PC-9 (cell line): ENCODE data around the gene FMNL1. TPM values are rescaled to one million over a fixed set of nuclear protein-coding genes. Genes with fewer than 3 reads are reported as not detected.

ENCODE experiments used
- BruUV-seq: library from RNA; stranded (reverse); fragments of 400-500 nt; replicated peaks from 2 replicates; lab custom pipeline; 2021; lab: Mats Ljungman, UMichigan
- CTCF ChIA-PET: fragments of 300-600 bp; sonication (Branson Sonifier 250); formaldehyde crosslinking; loops from one replicate; lab custom pipeline; 2022; ENCODE audit warnings: antibody characterized with exemption; lab: Charles Lee
- POLR2A ChIA-PET: fragments of 300-600 bp; sonication (Branson Sonifier 250); formaldehyde crosslinking; loops from one replicate; lab custom pipeline; 2022; ENCODE audit warnings: antibody characterized with exemption; ENCODE audit not compliant: unreplicated experiment; lab: Charles Lee
- DNase-seq, 2 experiments: peaks; one replicate each; pipeline versions ENCODE4 v3.0.0 to v3.0.0-alpha.2; 2015 to 2022; ENCODE audit warnings: mixed read lengths in 1 of 2
- H2AFZ ChIP-seq: fragments of 200-600 bp; sonication (generic); 2 replicates; pipeline ENCODE4 v1.8.1; 2017; ENCODE audit warnings: antibody characterized with exemption
- H3F3A ChIP-seq: fragments of 200-600 bp; sonication (generic); 2 replicates; pipeline ENCODE4 v1.8.1; 2017; ENCODE audit warnings: antibody characterized with exemption, mild to moderate bottlenecking, low read depth; ENCODE audit not compliant: insufficient read depth
- H3K27ac ChIP-seq: fragments of 200-600 bp; sonication (generic); 2 replicates; pipeline ENCODE4 v1.6.1; 2016; ENCODE audit warnings: mixed run types
- H3K27me3 ChIP-seq: fragments of 200-600 bp; sonication (generic); 2 replicates; pipeline ENCODE4 v1.6.1; 2016; ENCODE audit warnings: low read depth, mixed run types; ENCODE audit not compliant: insufficient read depth
- H3K36me3 ChIP-seq: fragments of 200-600 bp; sonication (generic); 2 replicates; pipeline ENCODE4 v1.6.1; 2016; ENCODE audit warnings: low read depth, mixed run types
- H3K4me1 ChIP-seq: fragments of 200-600 bp; sonication (generic); replicated peaks from 2 replicates; pipeline ENCODE4 v1.6.1; 2016; ENCODE audit warnings: mixed run types; ENCODE audit not compliant: insufficient read depth
- H3K4me2 ChIP-seq: fragments of 200-600 bp; sonication (generic); 2 replicates; pipeline ENCODE4 v1.6.1; 2017; ENCODE audit warnings: mixed run types
- H3K4me3 ChIP-seq: fragments of 200-600 bp; sonication (generic); 2 replicates; pipeline ENCODE4 v1.6.1; 2016; ENCODE audit warnings: mixed run types
- H3K79me2 ChIP-seq: fragments of 200-600 bp; sonication (generic); 2 replicates; pipeline ENCODE4 v1.6.1; 2017; ENCODE audit warnings: low read depth, mixed run types
- H3K9me2 ChIP-seq: fragments of 200-600 bp; sonication (generic); 2 replicates; pipeline ENCODE4 v1.8.1; 2017; ENCODE audit warnings: mild to moderate bottlenecking; ENCODE audit not compliant: insufficient read depth
- H3K9me3 ChIP-seq: fragments of 200-600 bp; sonication (generic); 2 replicates; pipeline ENCODE4 v1.8.1; 2016; ENCODE audit warnings: low read depth; ENCODE audit not compliant: insufficient read depth
- H4K20me1 ChIP-seq: fragments of 200-600 bp; sonication (generic); 2 replicates; pipeline ENCODE4 v1.8.1; 2017; ENCODE audit not compliant: insufficient read depth
- EZH2 ChIP-seq: fragments of 200-600 bp; sonication (generic); IDR thresholded peaks from 2 replicates; pipeline ENCODE4 v1.8.0; 2017; ENCODE audit warnings: antibody characterized with exemption, low read depth
- intact Hi-C: fragments of 100-400 bp; cut with micrococcal nuclease; formaldehyde crosslinking; loops from one replicate; pipeline ENCODE4 v1.10.0; 2022; ENCODE audit not compliant: unreplicated experiment
- total RNA-seq: library from RNA; stranded (reverse); gene quantifications from 2 replicates; pipeline ENCODE4 v1.2.3, GENCODE V29; 2021
- TF ChIP-seq, protein P1 (sequence below): fragments of 200-600 bp; sonication (generic); conservative IDR thresholded peaks from 2 replicates; pipeline ENCODE4 v1.6.1; 2017; ENCODE audit warnings: mixed run types, antibody characterized with exemption, mild to moderate bottlenecking, moderate library complexity

FMNL1 gene
- total RNA-seq, 1 experiment from 2014 or later, result 12.9 TPM

DNA sequence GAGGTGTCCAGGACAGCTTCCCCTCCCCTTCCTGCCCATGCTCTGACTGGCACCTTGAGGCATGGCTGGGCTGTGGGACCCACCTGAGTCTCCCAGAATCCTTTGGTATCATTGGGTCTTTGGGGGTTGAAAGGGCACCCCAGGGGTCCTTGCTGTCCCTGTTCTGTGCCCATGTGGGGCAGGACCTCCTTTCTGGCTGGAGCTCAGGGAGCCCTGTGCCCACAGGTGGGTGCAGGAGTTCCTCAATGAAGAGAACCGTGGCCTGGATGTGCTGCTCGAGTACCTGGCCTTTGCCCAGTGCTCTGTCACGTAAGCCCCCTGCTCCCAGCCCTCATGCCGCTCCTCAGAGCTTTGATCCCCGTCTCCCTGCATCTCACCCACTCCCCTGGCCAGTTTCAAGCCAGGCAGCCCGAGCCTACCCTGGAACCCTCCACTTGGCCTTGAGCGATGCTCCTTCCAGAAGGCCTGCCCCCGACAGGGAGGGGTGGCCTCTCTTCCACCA lies 11.8 kb downstream of the FMNL1 start:
- H3K4me1 ChIP-seq, result peaks cover 34% of the 10 kb centered on the region
- no peaks in the 10 kb centered on the region for H3K36me3 ChIP-seq
- ChIA-PET POLR2A (no interaction called here), CTCF (no interaction called here)
- H3K9me2 ChIP-seq, result no peaks in the 10 kb centered on the region
- no peak for TF ChIP-seq EZH2
- TF ChIP-seq, protein P1, sequence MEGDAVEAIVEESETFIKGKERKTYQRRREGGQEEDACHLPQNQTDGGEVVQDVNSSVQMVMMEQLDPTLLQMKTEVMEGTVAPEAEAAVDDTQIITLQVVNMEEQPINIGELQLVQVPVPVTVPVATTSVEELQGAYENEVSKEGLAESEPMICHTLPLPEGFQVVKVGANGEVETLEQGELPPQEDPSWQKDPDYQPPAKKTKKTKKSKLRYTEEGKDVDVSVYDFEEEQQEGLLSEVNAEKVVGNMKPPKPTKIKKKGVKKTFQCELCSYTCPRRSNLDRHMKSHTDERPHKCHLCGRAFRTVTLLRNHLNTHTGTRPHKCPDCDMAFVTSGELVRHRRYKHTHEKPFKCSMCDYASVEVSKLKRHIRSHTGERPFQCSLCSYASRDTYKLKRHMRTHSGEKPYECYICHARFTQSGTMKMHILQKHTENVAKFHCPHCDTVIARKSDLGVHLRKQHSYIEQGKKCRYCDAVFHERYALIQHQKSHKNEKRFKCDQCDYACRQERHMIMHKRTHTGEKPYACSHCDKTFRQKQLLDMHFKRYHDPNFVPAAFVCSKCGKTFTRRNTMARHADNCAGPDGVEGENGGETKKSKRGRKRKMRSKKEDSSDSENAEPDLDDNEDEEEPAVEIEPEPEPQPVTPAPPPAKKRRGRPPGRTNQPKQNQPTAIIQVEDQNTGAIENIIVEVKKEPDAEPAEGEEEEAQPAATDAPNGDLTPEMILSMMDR, result no peak
- BruUV-seq, result no TSS peak
- no peak for DNase-seq
- no peaks in the 10 kb centered on the region for H3K9me3 ChIP-seq
- no peak overlapping the region for H2AFZ ChIP-seq
- H4K20me1 ChIP-seq, result no peaks in the 10 kb centered on the region
- no peak overlapping the region for H3K4me3 ChIP-seq
- H3K79me2 ChIP-seq, result no peaks in the 10 kb centered on the region
- H3K27ac ChIP-seq, result no peak overlapping the region
- no peaks in the 10 kb centered on the region for H3K27me3 ChIP-seq
- peaks cover 35% of the 10 kb centered on the region; the same call in 1 of the 2 replicates for H3F3A ChIP-seq
- intact Hi-C loops, result no loop called here
- no peak overlapping the region for H3K4me2 ChIP-seq

DNA sequence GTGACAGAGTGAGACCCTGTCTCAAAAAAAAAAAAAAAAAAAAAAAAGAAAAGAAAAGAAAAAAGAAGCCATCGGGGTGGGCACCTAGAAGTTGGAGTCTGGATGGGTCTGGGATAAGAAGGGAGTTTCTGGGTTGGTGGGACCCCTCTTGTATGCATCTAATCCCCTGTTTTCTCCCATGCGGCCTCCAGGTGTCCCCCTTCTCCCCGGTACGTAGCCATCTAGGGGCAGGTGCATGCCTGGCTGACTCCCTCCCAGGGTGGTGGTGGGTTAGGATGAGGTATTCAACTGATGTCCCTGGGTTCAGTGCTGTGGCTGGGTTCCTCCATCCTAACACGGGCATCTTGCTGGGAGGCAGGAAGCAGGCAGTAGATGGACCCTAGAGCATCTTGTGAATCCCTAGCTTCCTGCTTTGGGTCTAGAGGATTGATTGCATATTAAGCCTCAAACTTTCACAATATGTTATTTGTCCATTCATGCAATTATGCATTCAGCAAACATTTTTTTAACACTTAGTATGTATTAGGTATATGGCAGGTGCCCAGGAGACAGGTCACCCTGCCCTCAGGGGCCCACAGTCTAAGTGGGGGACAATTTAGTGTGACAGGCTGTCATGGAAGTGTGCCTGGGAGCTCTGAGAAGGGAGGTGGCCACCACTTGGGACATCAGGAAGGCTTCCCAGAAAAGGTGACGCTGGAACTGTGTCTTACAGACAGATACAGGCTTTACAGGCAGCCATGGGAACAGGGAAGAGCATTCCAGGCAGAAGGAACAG lies 13.1 kb downstream of the FMNL1 start:
- Histone ChIP-seq H3K36me3 (no peaks in the 10 kb centered on the region), H4K20me1 (no peaks in the 10 kb centered on the region), H2AFZ (no peak overlapping the region), H3K4me3 (no peak overlapping the region), H3K9me2 (no peaks in the 10 kb centered on the region), H3K27ac (no peak overlapping the region), H3K9me3 (no peaks in the 10 kb centered on the region), H3K4me1 (peaks cover 21% of the 10 kb centered on the region), H3F3A (peaks cover 25% of the 10 kb centered on the region; the same call in 1 of the 2 replicates), H3K4me2 (no peak overlapping the region), H3K79me2 (no peaks in the 10 kb centered on the region), H3K27me3 (no peaks in the 10 kb centered on the region)
- BruUV-seq, result no TSS peak
- no peak for TF ChIP-seq EZH2
- TF ChIP-seq, protein P1, result no peak
- CTCF ChIA-PET, result interaction anchor here (0.7 kb wide), 1 partner anchor 87 kb away, joined by 4 read pairs; the partner anchor contains the start of gene HEXIM1
- POLR2A ChIA-PET, result no interaction called here
- peak in 1 of 2 experiments; percentile 43 for DNase-seq
- intact Hi-C loops, result loop anchor here (1.0 kb wide), 1 partner anchor 100 kb away; the partner anchor contains the start of gene ACBD4

DNA sequence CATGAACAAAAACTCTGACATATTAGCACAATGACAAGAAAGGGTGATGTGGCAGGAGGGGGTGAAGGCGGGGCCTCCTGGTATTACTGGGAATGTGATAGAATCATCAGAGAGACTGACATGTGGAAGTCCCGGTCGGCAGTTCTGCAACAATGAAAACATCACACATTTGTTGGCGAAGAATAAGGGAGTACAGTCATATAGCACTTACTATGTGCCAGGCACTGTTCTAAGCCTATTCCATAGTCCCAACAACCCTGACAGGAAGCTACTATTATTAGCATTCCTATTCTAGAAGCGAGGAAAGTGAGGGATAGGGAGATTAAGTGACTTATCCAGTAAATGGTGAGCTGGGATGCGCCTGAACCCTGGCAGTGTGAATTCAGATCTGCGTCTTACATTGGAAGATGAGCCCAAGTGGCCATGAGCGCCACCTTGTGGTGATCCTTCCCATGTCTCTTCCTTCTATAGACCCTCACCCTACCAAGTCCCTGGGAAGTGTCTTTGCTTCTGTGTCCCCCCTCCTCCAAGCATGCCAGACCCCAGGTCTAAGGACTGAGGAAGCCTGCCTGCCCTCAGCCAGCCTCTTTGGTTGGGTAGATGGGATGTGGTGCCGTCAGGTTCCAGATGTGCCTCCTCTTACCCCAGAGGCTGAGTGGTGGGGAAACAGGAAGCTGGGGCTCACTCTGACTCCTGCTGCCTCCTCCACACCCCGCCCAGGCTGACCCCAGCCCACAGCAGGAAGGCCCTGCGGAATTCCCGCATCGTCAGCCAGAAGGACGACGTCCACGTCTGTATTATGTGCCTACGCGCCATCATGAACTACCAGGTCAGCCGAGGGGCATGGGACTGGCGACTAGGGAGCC lies 14.0 kb downstream of the FMNL1 start:
- Histone ChIP-seq H3K9me2 (no peaks in the 10 kb centered on the region), H3K4me3 (no peak overlapping the region), H3K79me2 (no peaks in the 10 kb centered on the region), H3K9me3 (no peaks in the 10 kb centered on the region), H3K4me2 (no peak overlapping the region), H3K4me1 (peaks cover 12% of the 10 kb centered on the region), H3K27ac (no peak overlapping the region), H2AFZ (no peak overlapping the region), H3K27me3 (no peaks in the 10 kb centered on the region), H3F3A (peaks cover 17% of the 10 kb centered on the region; the same call in 1 of the 2 replicates), H4K20me1 (no peaks in the 10 kb centered on the region), H3K36me3 (no peaks in the 10 kb centered on the region)
- CTCF ChIA-PET, result interaction anchor here (0.7 to 1.2 kb wide), 3 partner anchors 17 to 100 kb away, joined by 3 to 17 read pairs (median 4); partner anchors contain the start of genes ACBD4 and HEXIM1
- TF ChIP-seq EZH2, result no peak
- TF ChIP-seq, protein P1, result peak; percentile 92
- DNase-seq, result peak in 1 of 2 experiments; percentile 60
- intact Hi-C loops, result loop anchor here (1.0 kb wide), 1 partner anchor 100 kb away; the partner anchor contains the start of gene ACBD4
- POLR2A ChIA-PET, result no interaction called here
- BruUV-seq, result no TSS peak
